GM18861 (cell line): ENCODE data around the gene ZNF606.
"Not testable (repeated sequence)": the region's sequence is repeated elsewhere in the genome, so short reads cannot be mapped to it uniquely, and the experiment has no call there.

ENCODE experiments used
- ATAC-seq: cut with Tn5 transposase; IDR thresholded peaks from one replicate; pipeline ENCODE4 v1.9.1; 2021; ENCODE audit not compliant: unreplicated experiment

Gene ZNF606

GRCh38 chr19:58010507-58010906 is 7.9 kb upstream of the ZNF606 start:
- ATAC-seq = no peak

GRCh38 chr19:58009666-58010301 is 7.2 kb upstream of the ZNF606 start:
- ATAC-seq = peak; percentile 84

- no peak for ATAC-seq
Observed at GRCh38 chr19:58009301-58009665, 6.7 kb upstream of the ZNF606 start.

GRCh38 chr19:58008877-58009276 is 6.3 kb upstream of the ZNF606 start:
- ATAC-seq = not testable (repeated sequence)

GRCh38 chr19:58007285-58007684 is 4.7 kb upstream of the ZNF606 start:
- no peak for ATAC-seq

- no peak for ATAC-seq
Observed at GRCh38 chr19:58003174-58003828, 681 bp upstream of the ZNF606 start.

- ATAC-seq = no peak
Observed at GRCh38 chr19:58001895-58002369, 688 bp downstream of the ZNF606 start.

- ATAC-seq = no peak
Observed at GRCh38 chr19:58000677-58001076, 1.9 kb downstream of the ZNF606 start.

- no peak for ATAC-seq
Observed at GRCh38 chr19:57992841-57993240, 9.8 kb downstream of the ZNF606 start.

- ATAC-seq = no peak
Observed at GRCh38 chr19:57978586-57979289, 23.9 kb downstream of the ZNF606 start.

GRCh38 chr19:57974434-57974833 is 28.2 kb downstream of the ZNF606 start, which contains the start of gene C19orf18:
C19orf18 (minus strand) TSS chr19:57974534; CDS start chr19:57974432, 102 bp downstream.
- ATAC-seq = no peak

GRCh38 chr19:57964761-57965160 is 37.9 kb downstream of the ZNF606 start:
- no peak for ATAC-seq

GRCh38 chr19:57961785-57962184 is 40.8 kb downstream of the ZNF606 start:
- ATAC-seq = no peak

- ATAC-seq = no peak
Observed at GRCh38 chr19:57954996-57955395, 47.6 kb downstream of the ZNF606 start.

GRCh38 chr19:57949702-57950101 is 52.9 kb downstream of the ZNF606 start:
- ATAC-seq = no peak

- no peak for ATAC-seq
Observed at GRCh38 chr19:57949296-57949695, 53.3 kb downstream of the ZNF606 start.

- ATAC-seq = peak; percentile 87
Observed at GRCh38 chr19:57947419-57948134, 55.0 kb downstream of the ZNF606 start, which contains the start of gene ZNF256. ZNF256 (minus strand) TSS chr19:57947706; CDS start chr19:57947474, 232 bp downstream.

GRCh38 chr19:57947088-57947418 is 55.6 kb downstream of the ZNF606 start:
- ATAC-seq = no peak

GRCh38 chr19:57946316-57946715 is 56.3 kb downstream of the ZNF606 start:
- no peak for ATAC-seq

GRCh38 chr19:57941593-57941992 is 61.0 kb downstream of the ZNF606 start:
- no peak for ATAC-seq

- ATAC-seq = no peak
Observed at GRCh38 chr19:57935731-57936130, 66.9 kb downstream of the ZNF606 start.
